Kidney epithelial cell (primary cell): ENCODE results near the gene VPS13D. TPM values are rescaled to one million over a fixed set of nuclear protein-coding genes. Genes with fewer than 3 reads are reported as not detected.

Source experiments
- DNase-seq: peaks from one replicate; pipeline ENCODE4 v3.0.0-alpha.2; 2010; ENCODE audit warnings: low read depth
- H3K27me3 ChIP-seq: 2 replicates; pipeline ENCODE4 v1.6.0; 2011; ENCODE audit warnings: low read length; ENCODE audit not compliant: control insufficient read depth, insufficient read depth
- H3K36me3 ChIP-seq: 2 replicates; pipeline ENCODE4 v1.5.1; 2011; ENCODE audit warnings: low read length; ENCODE audit not compliant: control insufficient read depth, insufficient read depth
- H3K4me3 ChIP-seq: 2 replicates; pipeline ENCODE4 v1.5.1; 2011; ENCODE audit warnings: low read depth, mild to moderate bottlenecking, control low read depth, low read length
- CTCF ChIP-seq: IDR thresholded peaks from 2 replicates; pipeline ENCODE4 v1.5.1; 2011; ENCODE audit warnings: mild to moderate bottlenecking, moderate library complexity, low read length, control low read depth, inconsistent platforms; ENCODE audit not compliant: insufficient read depth, poor library complexity, severe bottlenecking
- total RNA-seq: library from RNA; depleted of rRNA; stranded (reverse); fragments of >200 nt; gene quantifications from 2 replicates; pipeline ENCODE4 v1.2.3, GENCODE V29; 2015

Gene VPS13D
- total RNA-seq, 1 donor from 2014 or later = 22.2 TPM

- no peak for TF ChIP-seq CTCF
- Histone ChIP-seq H3K36me3 (no peaks in the 10 kb centered on the region), H3K27me3 (no peaks in the 10 kb centered on the region), H3K4me3 (no peak overlapping the region)
- peak; percentile 47 for DNase-seq
Measured at GRCh38 chr1:12447849-12448312, 218.1 kb downstream of the VPS13D start.

GRCh38 chr1:12448746-12449177, 218.9 kb downstream of the VPS13D start:
- no peak overlapping the region for H3K4me3 ChIP-seq
- no peaks in the 10 kb centered on the region for H3K36me3 ChIP-seq
- no peak for TF ChIP-seq CTCF
- H3K27me3 ChIP-seq = no peaks in the 10 kb centered on the region
- no peak for DNase-seq

- no peak for DNase-seq
- no peak for TF ChIP-seq CTCF
- no peaks in the 10 kb centered on the region for H3K36me3 ChIP-seq
- H3K4me3 ChIP-seq = no peak overlapping the region
- H3K27me3 ChIP-seq = no peaks in the 10 kb centered on the region
Measured at GRCh38 chr1:12450090-12450755, 220.4 kb downstream of the VPS13D start.

GRCh38 chr1:12450756-12451559, 221.1 kb downstream of the VPS13D start:
- Histone ChIP-seq H3K4me3 (no peak overlapping the region), H3K36me3 (no peaks in the 10 kb centered on the region), H3K27me3 (no peaks in the 10 kb centered on the region)
- no peak for TF ChIP-seq CTCF
- no peak for DNase-seq

- DNase-seq = no peak
- Histone ChIP-seq H3K36me3 (no peaks in the 10 kb centered on the region), H3K4me3 (no peak overlapping the region), H3K27me3 (no peaks in the 10 kb centered on the region)
- TF ChIP-seq CTCF = no peak
Measured at GRCh38 chr1:12451560-12451900, 221.7 kb downstream of the VPS13D start.
